ENCODE data around the gene ADRA1B.

ADRA1B gene

GRCh38 chr5:159902444-159903121 is 13.7 kb upstream of the ADRA1B start:
- no peak for DNase-seq

DNA sequence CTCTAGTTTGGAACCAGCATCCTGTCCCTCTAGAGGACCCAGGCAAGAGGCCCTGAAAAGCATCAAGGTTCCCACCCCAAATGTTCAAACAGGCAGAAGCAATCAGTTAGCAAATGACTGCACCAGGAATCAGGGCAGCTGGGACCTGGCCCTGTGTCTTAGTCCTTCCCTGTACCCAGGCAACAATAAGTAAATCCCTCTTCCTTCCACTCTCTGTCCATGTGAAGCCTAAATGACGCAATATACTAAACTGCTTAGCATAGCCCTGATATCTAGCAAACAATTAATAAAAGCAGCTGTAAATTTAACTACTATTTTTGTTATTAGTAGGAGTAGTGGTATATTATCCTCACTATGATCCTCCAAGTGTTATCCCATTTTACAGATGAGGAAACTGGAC is 13.2 kb upstream of the ADRA1B start:
- no peak for DNase-seq

GRCh38 chr5:159904874-159905273 is 11.4 kb upstream of the ADRA1B start:
- no peak for DNase-seq

- no peak for DNase-seq
Measured at GRCh38 chr5:159905496-159905895, 10.8 kb upstream of the ADRA1B start.

- DNase-seq = no peak
Measured at GRCh38 chr5:159906463-159906862, 9.8 kb upstream of the ADRA1B start.

GRCh38 chr5:159906943-159907342 is 9.3 kb upstream of the ADRA1B start:
- no peak for DNase-seq

GRCh38 chr5:159907689-159908590 is 8.3 kb upstream of the ADRA1B start:
- DNase-seq = no peak

GRCh38 chr5:159908591-159908940 is 7.7 kb upstream of the ADRA1B start:
- DNase-seq = no peak

GRCh38 chr5:159909126-159909525 is 7.2 kb upstream of the ADRA1B start:
- DNase-seq = no peak

- DNase-seq = no peak
Measured at GRCh38 chr5:159910207-159910842, 6.0 kb upstream of the ADRA1B start.

DNA sequence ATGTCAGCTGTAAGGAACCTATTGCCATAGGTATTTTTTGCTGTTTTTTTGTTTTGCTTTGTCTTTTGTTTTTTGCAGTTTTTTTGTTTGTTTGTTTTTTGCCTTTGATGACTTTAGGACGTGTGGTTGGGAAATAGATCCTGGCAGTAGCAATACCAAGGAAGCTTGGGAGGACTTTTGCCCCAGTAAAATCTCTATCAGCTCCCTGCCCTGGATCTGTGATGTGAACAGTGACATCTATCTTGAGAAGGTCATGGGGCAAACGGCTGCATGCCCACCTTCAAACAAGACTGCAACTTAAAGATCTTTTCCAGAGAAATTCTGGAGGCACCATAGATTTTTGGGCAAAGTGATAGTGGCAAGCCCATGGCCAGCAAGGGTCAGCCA is 5.4 kb upstream of the ADRA1B start:
- DNase-seq = no peak

DNA sequence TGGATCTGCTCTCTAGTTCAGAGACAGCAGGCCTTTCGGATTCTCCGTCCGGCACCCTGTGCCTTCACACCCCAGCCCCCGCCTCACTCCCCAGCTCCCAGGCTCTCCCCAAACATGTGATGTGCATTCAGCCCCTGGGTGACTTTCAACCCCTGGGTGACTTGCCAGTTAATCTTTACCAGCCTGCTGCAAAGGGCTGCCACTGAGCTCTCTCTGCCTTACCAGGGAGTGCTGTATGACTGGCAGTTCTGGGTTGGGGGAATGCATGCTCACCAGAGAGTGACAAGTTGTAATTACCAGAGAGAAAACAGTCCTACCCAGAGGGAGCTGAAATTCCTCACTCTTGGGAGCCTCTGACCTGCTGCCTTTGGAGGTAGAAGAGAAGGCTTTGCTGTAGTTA is 4.9 kb upstream of the ADRA1B start:
- DNase-seq = no peak

DNA sequence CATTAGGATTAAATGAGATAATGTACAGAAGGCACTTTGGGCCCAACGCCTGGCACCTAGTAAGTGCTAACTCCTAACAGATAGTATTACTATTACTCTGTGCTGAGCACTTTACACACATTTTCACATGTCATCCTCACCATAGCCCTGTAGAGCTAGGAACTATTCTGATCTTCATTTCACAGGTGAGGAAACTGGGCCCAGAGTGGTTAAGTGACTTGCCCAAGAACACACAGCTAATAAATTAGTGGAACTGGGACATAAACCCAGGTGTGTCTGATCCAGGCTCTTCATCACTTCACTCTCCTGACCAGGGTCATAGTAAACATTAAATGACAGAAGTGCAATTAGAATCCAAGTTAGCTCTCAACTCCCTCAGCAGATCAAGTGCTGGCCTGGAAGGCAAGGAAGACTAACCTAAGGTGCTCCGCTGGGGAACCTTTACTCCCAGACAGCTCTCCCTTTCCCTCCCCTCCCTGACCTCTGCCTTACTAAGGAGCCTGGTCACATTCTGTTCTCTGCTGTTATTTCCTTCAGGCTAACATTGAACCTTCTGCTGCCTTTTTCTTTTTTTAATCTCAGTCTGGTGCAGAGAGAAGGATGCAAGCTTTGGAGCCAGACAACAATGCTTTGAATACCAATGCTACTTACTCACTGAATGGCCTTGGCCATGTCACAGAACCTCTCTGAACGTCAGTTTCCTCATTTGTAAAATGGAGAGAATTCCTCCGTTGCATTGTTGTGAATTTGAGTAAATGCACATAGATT is 4.1 kb upstream of the ADRA1B start:
- no peak for DNase-seq

DNA sequence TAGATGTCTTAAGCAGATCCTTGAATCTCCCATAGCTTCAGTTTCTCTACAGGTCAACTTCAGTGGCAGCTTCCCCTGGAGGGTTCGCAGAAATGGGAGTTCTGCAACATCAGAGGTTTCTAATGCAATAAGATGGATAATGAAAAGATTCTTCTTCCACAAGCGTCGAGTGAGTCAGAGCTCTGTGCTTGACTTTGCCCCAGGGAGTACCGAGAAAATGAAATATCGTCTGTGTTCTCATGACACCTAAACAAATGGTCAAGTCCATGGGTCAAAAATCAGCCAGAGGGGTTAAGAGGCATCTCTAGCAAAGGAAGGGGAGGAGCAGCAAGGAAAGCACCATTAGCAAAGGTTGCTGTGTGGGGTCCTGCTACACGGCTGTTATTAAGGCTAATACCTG is 3.2 kb upstream of the ADRA1B start:
- DNase-seq = no peak

DNA sequence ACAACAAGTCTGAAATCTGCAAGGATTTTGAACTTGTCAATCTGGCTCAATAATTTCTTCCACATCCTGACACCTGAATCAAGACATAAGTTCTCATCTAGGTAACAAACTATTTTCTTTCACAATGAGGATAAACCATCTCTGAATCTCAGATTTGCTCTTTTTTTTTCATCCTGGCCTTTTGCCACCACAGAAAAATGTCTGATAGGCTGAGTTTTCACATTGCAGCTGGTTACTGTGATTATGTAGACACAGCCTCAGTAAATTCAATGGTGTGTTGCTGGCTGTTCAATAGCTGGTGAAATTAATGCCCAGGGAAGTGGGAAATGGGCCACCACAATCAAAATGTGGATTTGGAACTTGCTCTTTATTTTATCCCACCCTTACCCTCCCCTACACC is 2.8 kb upstream of the ADRA1B start:
- no peak for DNase-seq

- DNase-seq = no peak
Measured at GRCh38 chr5:159916841-159917761, 819 bp downstream of the ADRA1B start.

DNA sequence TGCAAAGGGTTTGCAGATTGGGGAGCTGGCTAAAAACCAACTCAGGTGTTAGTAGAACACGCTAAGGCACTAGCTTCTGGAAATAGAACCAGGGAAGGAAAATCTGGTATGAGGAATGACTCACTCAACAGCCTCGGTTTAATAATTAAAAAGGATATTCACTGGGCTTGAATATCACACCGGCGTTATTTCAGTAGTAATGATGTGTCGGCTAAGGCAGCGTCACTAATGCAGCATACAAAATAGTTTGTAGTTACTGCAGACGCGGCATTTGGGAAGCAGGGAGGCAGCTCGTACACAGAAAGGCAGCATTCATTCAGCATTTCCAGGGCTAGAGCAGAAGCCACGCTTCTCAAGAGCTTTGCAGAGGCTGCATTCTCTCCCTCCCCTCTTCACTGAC is 1.7 kb downstream of the ADRA1B start:
- no peak for DNase-seq

DNA sequence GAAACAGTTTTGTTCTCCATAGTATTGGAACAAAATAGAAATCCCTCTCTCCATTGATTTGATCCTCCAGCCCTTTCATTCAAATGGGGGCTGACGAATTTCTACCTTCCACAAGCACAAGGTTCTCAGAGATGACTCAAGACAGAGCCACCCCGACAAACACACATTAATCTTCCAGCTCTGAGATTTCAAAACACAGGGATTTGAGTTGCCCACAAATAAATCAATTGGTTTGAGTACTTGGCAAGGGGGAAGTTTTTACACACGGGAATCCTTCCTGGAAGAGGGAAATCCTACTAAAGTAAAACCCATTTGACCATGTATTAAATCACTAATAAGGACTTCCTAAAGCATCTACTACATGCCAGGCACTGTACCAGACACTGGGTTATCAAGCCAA is 5.4 kb downstream of the ADRA1B start:
- DNase-seq = no peak

DNA sequence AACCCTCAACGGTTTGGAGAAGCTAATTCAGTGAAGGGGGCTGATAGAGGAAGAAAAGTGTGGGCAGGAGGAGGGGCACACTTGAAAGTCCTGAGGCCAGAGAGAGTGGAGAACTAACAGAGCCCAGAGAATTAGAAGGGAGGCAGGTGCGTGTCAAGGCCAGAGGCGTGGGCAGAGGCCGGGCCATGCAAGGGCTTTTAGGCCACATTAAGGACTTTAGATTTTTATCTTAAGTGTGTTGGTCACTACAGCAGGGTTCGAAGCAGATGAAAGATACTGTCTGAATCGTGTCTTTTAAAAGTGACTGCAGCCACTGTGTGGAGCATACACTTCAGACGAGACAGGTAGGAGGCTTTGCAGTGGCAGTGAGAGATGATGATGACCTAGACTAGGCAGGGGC is 6.7 kb downstream of the ADRA1B start:
- DNase-seq = no peak

- no peak for DNase-seq
Measured at GRCh38 chr5:159928122-159928909, 12.0 kb downstream of the ADRA1B start.

DNA sequence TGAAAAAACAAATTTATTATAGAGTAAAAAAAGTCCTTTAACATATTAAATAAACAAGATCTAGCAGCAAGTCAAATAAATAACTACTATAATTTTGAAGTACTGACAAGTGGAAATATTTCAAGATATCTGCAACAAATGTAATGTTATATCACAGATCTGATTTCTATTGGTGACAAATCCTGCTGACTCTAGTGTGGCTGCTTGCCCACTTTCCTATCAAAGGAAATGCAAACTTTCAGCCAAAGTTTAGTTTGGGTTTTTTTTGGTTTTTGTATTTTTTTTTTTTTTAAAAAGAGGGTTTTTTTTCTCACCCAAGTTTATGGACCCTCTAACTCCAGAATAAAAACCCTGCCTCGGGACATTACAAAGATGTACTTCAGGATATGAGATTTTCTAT is 12.9 kb downstream of the ADRA1B start:
- DNase-seq = no peak

All from T-helper 1 cell (primary cell).